Liver (tissue), 3 donors: Measurements from ENCODE around the gene TIAM2.

ENCODE experiments used
- EGR1 ChIP-seq, 2 donors: IDR thresholded peaks; 2 replicates each; pipeline ENCODE4 v1.6.1; 2016 to 2018; ENCODE audit warnings: antibody characterized with exemption in 2 of 2, low read depth in 2 of 2
- GABPA ChIP-seq, 2 donors: IDR thresholded peaks in 1 of 2; conservative IDR thresholded peaks in 1 of 2; 2 replicates each; pipeline ENCODE4 v1.6.1; 2016; ENCODE audit warnings: antibody characterized with exemption in 2 of 2, mild to moderate bottlenecking in 1 of 2, moderate library complexity in 1 of 2
- HNF4A ChIP-seq, 2 donors: conservative IDR thresholded peaks; 2 replicates each; pipeline ENCODE4 v1.6.1; 2016; ENCODE audit warnings: antibody characterized with exemption in 2 of 2, mild to moderate bottlenecking in 2 of 2
- RAD21 ChIP-seq, 2 donors: IDR thresholded peaks; 2 replicates each; pipeline ENCODE4 v1.6.1; 2016; ENCODE audit warnings: antibody characterized with exemption in 2 of 2, mild to moderate bottlenecking in 2 of 2
- SP1 ChIP-seq: IDR thresholded peaks from 2 replicates; pipeline ENCODE4 v1.6.1; 2018; ENCODE audit warnings: antibody characterized with exemption, mild to moderate bottlenecking
- TAF1 ChIP-seq: conservative IDR thresholded peaks from 2 replicates; pipeline ENCODE4 v1.6.1; 2016; ENCODE audit warnings: antibody characterized with exemption, mild to moderate bottlenecking
- YY1 ChIP-seq: IDR thresholded peaks from 2 replicates; pipeline ENCODE4 v1.6.1; 2016; ENCODE audit warnings: antibody characterized with exemption, mild to moderate bottlenecking
- TF ChIP-seq, protein P1 (sequence below): fragments of 150-350 bp; IDR thresholded peaks from 2 replicates; pipeline ENCODE4 v1.5.1; 2017; ENCODE audit warnings: improper control_type of control experiment, low read depth, low read length; ENCODE audit not compliant: missing input control
- TF ChIP-seq, protein P2 (sequence below): IDR thresholded peaks from 2 replicates; pipeline ENCODE4 v1.6.1; 2016; ENCODE audit warnings: antibody characterized with exemption
- donor health status: healthy.
- donor health status: healthy.

DNA sequence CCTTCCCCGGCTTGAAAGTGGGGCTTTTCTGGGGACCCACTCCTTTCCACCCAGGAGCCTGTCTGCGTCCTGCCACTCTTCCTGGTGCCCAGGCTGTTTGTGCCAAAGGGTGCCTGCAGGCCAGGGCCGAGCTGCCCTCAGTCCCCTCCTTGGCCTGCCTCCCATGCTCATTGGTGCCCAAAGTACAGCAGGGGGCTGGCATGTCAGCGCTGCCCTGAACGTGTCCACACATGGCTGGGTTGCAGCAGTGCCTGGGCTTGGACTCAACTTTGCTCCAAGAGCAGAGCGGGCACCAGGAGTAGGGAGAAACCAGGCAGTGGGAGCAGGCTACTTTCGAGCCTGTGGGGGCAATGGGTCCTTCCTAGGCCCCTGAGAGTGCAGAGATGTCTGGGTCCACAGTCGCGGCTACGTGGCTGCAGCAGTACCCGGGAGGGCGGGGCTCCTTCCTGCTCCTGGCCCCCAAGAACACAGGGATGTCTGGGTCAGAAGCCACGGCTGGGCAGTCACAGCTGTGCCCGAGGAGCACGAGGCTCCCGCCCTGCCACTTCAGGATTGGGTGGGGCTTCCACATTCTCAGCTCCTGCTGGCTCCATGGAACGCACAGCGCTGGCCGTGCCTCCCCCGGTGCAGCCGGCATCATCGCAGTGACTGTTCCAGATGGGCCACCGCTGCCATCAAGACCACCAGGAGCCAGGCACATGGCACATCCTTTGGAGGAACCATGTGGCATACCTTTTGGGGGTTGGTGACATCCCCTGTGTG, 218.7 kb downstream of the TIAM2 start:
- TF ChIP-seq YY1 (no peak), GABPA (IDR thresholded peaks at IDR 0.05 in 1 of 2, conservative IDR thresholded peaks at IDR 0.05 in 1 of 2) (no peak), TAF1 (no peak), EGR1 (IDR thresholded peaks at IDR 0.05; ENCODE audit: low read depth in 2 of 2) (no peak), HNF4A (conservative IDR thresholded peaks at IDR 0.05) (no peak), RAD21 (IDR thresholded peaks at IDR 0.05) (no peak), SP1 (no peak)
- TF ChIP-seq, protein P1, sequence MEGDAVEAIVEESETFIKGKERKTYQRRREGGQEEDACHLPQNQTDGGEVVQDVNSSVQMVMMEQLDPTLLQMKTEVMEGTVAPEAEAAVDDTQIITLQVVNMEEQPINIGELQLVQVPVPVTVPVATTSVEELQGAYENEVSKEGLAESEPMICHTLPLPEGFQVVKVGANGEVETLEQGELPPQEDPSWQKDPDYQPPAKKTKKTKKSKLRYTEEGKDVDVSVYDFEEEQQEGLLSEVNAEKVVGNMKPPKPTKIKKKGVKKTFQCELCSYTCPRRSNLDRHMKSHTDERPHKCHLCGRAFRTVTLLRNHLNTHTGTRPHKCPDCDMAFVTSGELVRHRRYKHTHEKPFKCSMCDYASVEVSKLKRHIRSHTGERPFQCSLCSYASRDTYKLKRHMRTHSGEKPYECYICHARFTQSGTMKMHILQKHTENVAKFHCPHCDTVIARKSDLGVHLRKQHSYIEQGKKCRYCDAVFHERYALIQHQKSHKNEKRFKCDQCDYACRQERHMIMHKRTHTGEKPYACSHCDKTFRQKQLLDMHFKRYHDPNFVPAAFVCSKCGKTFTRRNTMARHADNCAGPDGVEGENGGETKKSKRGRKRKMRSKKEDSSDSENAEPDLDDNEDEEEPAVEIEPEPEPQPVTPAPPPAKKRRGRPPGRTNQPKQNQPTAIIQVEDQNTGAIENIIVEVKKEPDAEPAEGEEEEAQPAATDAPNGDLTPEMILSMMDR = no peak
- TF ChIP-seq, protein P2, sequence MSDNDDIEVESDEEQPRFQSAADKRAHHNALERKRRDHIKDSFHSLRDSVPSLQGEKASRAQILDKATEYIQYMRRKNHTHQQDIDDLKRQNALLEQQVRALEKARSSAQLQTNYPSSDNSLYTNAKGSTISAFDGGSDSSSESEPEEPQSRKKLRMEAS = no peak
